ENCODE data around the gene SATB2. TPM values are rescaled to one million over a fixed set of nuclear protein-coding genes. Genes with fewer than 3 reads are reported as not detected.

Gene SATB2
- total and polyA plus RNA-seq, 8 donors, result 0.50 to 184 (median 1.4) TPM

DNA sequence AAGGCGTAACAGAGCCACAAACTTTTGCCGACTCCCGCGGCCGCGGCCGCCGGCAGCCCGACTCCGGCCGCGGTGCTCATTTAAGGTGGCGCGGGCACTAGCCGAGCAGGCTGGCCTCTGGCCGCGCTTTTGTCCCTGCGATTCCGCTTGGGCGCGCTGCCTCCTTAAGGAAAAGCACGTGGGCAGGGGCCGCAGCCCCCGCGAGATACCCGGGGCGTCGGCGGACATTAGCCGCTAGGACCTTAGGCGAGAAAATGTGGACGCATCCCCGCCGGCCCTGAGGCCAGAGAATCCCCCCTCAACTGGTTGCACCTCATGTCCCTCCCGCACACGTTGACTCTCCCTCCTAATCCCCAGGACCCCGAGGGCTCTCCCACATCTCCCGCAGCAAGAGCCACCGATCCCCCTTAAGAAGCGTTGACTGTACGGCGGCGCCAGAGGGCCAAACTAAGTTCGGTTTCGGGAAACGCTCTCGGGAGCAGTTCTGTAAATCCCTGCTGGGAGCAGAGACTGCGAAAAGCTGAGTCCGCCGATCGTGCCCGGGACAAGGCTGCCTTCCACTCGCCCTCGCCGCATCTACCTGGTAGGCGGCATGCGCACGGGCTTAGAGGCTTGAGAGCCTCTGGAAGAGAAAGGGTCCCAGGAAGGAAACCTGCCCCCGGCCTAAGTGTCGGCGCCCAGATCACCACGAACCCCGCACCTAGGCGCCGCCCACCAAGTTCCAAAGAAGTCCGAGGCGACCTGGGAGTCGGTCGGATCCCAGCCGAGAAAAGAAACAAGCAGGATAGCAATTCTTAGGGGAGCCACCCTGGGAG lies 1.8 kb upstream of the SATB2 start:
- H3K4me1 ChIP-seq, result peaks cover 55 to 77% (median 70%) of the 10 kb centered on the region in 4 donors
- intact Hi-C loops (cut with DNase I; ENCODE audit: low total_unique reads), result no loop called here
- peak overlapping the region; percentile 70 to 99 (median 86) for H3K4me3 ChIP-seq
- 0 to 1% (median 0%) methylated on average over 43 to 70 of the region's 70 CpGs for whole genome bisulfite sequencing, 5 donors
- H3K36me3 ChIP-seq, result no peaks in the 10 kb centered on the region
- H3K27ac ChIP-seq, result peak overlapping the region; percentile 61 to 83 (median 75)
- no peak for TF ChIP-seq EP300 (IDR thresholded peaks at IDR 0.05)
- peak; percentile 67 to 95 (median 75) for TF ChIP-seq POLR2AphosphoS5 (IDR thresholded peaks at IDR 0.05)
- TF ChIP-seq CTCF (IDR thresholded peaks at IDR 0.05), result peak in 1 of 7 experiments; percentile 3
- DNase-seq, result peak; percentile 90 to 96
- peaks cover 47 to 94% (median 83%) of the 10 kb centered on the region in 3 donors for H3K27me3 ChIP-seq
- H3K9me3 ChIP-seq, result peaks cover 0 to 18% (median 4%) of the 10 kb centered on the region in 4 donors

DNA sequence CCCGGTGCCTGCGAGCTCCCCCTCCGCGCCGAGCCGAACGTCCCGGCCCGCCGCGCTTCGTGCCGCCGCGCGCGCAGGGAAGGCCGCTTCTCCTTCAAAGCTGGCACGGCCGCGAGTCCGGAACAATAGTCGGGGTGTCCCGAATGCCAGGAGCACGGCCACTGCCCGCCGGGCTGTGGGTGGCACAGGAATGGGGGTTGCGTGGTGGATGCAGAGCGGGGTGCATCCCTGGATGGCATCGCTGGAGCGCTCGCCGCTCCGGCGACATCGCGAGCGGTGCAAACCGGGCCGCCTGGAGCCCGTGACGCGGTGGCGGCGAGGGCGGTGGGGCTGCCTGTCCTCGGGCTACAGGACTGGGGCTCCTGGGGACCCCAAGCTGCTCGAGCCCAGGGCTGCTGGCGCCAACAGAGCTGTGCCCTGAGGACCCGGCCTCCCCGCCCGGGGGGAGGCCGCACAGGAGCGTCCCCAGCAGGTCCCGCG lies 1.1 kb upstream of the SATB2 start:
- peaks cover 0 to 14% (median 2%) of the 10 kb centered on the region in 4 donors for H3K9me3 ChIP-seq
- no peak for TF ChIP-seq POLR2AphosphoS5 (IDR thresholded peaks at IDR 0.05)
- no peak for TF ChIP-seq EP300 (IDR thresholded peaks at IDR 0.05)
- no peak for TF ChIP-seq POLR2A (IDR thresholded peaks at IDR 0.05)
- no peak for TF ChIP-seq CTCF (IDR thresholded peaks at IDR 0.05)
- DNase-seq, result peak in 1 of 2 donors; percentile 72
- peaks cover 41 to 94% (median 76%) of the 10 kb centered on the region in 3 donors for H3K27me3 ChIP-seq
- peak overlapping the region; percentile 70 to 99 (median 86) for H3K4me3 ChIP-seq
- H3K36me3 ChIP-seq, result no peaks in the 10 kb centered on the region
- H3K27ac ChIP-seq, result peak overlapping the region; percentile 61 to 83 (median 75)
- H3K4me1 ChIP-seq, result peaks cover 49 to 70% (median 64%) of the 10 kb centered on the region in 4 donors
- 0 to 8% (median 1%) methylated on average over 6 to 56 of the region's 56 CpGs for WGBS, 5 donors
- intact Hi-C loops (cut with DNase I; ENCODE audit: low total_unique reads), result no loop called here

- Histone ChIP-seq H3K9me3 (peaks cover 0 to 14% (median 2%) of the 10 kb centered on the region in 4 donors), H3K4me3 (peak overlapping the region; percentile 70 to 99 (median 86)), H3K27ac (peak overlapping the region in 4 of 5 donors; percentile 64 to 83 (median 76)), H3K36me3 (no peaks in the 10 kb centered on the region), H3K27me3 (peaks cover 36 to 94% (median 70%) of the 10 kb centered on the region in 3 donors), H3K4me1 (peaks cover 42 to 64% (median 57%) of the 10 kb centered on the region in 4 donors)
- peak in 1 of 2 donors; percentile 66 for DNase-seq
- intact Hi-C loops (cut with DNase I; ENCODE audit: low total_unique reads), result no loop called here
- WGBS, 5 donors, result 0 to 2% (median 1%) methylated on average over 28 to 73 of the region's 75 CpGs
- TF ChIP-seq CTCF (IDR thresholded peaks at IDR 0.05) (no peak), POLR2AphosphoS5 (IDR thresholded peaks at IDR 0.05) (no peak), POLR2A (IDR thresholded peaks at IDR 0.05) (no peak), EP300 (IDR thresholded peaks at IDR 0.05) (no peak)
Observed at GRCh38 chr2:199458009-199458805, 468 bp upstream of the SATB2 start.

Measured in stomach (tissue), 9 donors.